KBM-7 (cell line): ENCODE measurements around the gene TEX29.

Source experiments
- DNase-seq: peaks from one replicate; pipeline ENCODE4 v3.0.0-alpha.2; 2015
- in situ Hi-C: fragments of 300-500 bp; cut with MboI; formaldehyde crosslinking; loops from 2 replicates; pipeline ENCODE4 v1.14.3; 2020; ENCODE audit warnings: low sequenced_read_pairs, low pct_unique_long_range_greater_than_20kb, mixed read lengths

TEX29 gene

DNA sequence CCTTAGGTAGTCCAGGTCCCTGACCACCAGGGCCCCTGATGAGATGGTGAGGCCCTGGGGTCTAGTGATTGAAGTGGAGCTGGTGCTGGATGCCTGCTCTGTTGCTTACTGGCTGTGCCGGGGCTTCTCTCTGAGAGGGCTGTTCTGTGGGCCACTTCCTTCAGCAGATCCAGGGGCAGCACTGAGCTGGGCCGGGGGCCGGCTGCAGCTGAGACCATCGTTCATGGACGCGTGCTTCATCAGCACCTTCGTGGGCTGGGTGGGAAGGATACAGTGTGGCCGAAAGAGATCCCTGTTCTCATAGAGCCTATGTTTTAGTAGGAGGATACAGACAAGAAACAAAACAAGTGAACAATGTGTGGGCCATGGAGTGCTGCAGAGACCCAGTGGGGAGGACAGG, 33.2 kb upstream of the TEX29 start:
- in situ Hi-C loops = no loop called here
- no peak for DNase-seq

DNA sequence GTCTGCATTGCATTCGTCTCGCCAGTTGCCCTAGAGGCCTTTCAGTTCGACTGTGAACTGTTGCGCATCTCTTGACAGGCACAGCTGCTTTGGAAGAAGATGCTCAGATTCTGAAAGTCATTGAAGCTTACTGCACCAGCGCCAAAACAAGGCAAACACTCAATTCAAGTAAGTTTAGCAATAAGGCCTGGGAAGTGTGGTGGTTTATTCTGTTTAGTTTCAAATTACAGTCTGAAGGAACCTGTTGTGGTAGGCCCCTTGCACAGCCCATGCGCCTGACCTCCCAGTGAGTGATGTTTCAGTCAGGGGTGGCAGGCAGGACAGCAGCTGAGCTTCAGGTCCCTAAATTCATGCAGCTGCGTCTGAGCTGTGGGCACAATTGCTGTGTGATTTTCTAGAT, 32.2 kb upstream of the TEX29 start:
- in situ Hi-C loops = no loop called here
- DNase-seq = no peak

DNA sequence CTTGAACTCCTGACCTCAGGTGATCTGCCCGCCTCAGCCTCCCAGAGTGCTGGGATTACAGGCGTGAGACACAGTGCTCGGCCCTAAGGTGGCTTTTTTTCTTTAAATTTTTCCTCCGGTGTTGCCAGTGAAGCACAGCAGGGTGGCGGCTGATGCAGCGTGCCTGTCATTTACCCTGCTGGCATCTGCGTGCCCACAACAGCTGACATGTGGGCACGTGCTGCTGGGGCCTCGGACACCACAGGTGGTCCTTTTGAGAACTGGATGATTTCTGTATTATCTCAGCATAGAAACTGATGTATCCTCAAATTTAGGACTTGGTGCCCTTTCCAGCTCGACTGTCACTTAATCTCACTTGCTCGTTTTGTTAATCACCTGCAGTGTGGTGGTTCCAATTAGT, 31.2 kb upstream of the TEX29 start:
- in situ Hi-C loops = no loop called here
- no peak for DNase-seq

DNA sequence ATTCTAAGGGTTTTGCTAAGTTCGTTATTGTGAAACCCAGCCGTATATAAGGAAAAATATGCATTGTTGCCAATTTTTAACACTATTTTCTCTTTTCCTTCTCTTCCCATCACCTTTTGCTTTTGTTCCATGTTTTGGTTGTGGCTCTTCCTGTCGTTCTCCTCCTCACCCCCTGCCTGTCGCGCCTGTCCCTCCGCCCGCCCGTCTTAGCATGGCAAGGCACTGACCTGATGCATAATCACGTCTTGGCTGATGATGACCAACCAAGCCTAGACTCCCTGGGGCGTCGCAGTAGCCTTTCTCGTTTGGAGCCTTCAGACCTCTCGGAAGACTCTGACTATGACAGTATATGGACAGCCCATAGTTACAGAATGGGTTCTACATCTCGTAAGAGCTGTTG, 28.5 kb upstream of the TEX29 start:
- in situ Hi-C loops = no loop called here
- DNase-seq = no peak

DNA sequence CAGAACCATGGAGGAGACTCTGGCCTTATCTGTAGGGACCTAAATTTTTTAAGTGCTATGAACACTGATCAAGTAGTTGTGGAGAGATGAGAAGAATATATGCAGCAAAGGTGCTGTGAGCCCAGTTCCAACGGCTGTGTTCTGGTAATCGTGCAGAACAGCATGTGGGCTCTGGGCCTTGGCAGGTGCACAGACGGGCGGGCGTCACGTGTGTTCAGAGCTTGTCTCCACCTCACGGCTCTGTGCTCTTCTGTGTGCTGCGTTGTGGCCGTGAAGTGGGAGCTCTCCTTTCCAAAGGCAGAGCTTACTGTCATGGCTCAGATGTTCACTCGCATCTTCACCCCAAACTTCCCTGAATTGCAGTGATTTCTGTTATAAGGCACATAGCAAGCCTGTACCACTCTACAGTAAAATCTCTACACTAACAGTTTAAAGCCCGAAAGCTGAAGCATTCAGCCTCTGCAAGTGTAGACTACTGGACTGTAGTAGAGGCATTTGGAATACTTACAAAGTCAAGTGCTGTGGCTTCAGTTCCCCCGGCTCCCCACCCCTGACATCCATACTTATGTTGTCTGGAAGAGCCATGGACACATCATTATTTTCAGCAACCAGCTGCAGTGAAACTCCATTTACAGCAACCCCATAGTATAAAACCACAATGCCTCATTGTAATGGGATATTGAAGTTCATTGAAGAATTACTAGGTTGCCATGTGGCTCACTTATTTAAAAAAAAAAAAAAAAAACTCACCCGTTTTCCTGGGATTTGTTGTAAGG, 27.5 kb upstream of the TEX29 start:
- no peak for DNase-seq
- in situ Hi-C loops = no loop called here

DNA sequence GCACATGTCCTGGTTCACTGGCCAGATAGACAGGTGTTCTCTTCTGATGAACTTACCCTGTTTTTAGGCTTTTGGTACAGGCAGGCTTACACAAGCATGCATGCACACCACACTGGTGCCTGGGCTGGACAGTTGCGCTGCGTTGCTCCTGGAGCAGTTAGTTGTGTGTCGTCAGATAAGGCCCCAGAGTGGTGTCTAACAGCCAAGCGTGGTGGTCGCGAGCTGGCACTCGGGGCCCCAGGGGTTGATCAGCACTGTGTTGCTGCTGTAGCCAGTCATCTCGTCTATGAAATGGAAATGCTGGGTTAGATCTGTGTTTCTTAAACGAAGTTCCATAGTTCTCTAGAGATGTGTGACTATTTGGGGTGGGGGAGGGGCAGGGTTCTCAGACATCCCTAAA, 24.6 kb upstream of the TEX29 start:
- no peak for DNase-seq
- in situ Hi-C loops = no loop called here

DNA sequence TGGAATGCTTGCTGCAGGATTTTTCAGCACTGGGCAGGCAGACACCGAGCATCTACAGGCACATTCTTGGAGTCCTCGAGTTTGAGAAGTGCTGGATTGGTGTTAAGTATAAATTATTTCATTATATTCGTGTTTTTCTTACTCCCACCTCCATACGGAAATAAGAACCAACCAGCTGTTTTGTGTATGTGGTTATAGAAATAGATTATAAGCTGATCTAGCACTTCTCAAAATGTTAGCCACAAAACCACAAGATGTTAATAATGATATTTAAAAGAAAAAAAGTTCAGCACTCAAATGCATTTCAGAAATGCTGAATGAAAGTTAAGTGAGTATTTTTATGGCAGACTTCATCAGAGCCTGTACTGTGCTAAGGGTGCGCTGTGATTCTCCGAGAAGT, 24.0 kb upstream of the TEX29 start:
- DNase-seq = no peak
- in situ Hi-C loops = no loop called here

DNA sequence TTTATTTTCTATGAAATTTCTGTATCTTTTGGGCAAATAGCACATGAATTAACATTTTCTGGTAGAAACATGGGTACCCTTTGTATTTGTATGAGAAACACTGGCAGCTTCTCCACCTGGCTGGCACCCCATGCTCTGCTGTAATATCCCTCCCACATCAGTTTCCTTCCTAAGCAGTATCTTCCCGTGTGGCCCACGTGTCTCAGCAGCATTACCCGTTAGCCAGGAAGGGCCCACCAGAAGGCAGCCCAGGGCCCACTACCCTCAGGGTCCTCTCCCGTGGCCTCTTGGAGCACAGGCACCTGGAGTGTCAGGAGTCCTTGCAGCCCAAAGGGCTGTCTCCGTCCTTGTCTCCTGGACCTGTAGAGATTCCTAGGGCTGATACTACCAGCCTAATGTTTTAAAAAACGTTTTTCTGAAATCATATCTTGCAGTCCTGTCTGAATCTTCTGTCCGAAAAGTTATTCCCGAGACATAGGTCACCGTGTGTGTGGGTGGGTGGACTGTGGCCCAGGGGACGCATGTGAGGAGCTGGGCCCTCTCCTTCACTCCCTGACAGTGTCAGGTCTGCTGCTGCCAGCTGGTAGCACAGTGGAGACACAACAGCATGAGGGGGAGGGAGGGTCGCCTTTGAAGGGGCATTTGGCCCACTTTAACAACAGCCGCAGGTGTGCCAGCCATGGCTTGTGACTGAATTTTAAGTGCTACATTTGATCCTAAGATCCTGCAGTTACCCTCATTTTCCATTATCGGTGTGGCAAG, 22.0 kb upstream of the TEX29 start:
- DNase-seq = no peak
- in situ Hi-C loops = no loop called here

DNA sequence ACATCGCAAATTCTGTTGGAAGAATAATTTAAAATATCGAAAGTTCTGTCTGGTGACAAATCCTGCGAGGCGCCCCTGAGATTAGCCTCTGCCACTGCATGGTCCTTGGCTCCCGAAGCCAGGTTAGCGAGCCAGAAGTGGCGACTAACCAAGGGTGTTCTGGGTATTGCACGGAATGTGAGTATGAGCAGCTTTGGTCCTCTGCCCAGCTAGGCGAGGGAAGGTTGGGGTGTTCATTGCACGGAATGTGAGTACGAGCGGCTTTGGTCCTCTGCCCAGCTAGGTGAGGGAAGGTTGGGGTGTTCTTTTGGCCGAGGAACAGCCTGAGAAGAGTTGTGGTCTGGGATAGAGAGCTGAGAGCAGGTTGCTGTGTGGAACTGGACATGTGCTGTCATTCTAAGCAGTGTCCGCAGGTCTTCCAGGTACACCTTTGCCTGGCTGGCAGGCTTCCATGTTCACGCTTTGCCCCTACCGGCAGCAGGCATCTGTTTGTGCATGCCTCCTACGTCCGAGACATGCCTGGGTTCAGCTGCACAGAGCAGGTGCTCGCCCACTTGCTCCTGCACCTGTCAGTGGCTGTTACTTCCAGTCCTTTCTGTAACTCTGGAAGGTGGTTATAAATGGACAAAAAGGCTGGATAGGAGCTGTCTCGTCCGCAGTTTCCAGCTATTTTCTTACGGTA, 18.3 kb upstream of the TEX29 start:
- in situ Hi-C loops = no loop called here
- DNase-seq = no peak

DNA sequence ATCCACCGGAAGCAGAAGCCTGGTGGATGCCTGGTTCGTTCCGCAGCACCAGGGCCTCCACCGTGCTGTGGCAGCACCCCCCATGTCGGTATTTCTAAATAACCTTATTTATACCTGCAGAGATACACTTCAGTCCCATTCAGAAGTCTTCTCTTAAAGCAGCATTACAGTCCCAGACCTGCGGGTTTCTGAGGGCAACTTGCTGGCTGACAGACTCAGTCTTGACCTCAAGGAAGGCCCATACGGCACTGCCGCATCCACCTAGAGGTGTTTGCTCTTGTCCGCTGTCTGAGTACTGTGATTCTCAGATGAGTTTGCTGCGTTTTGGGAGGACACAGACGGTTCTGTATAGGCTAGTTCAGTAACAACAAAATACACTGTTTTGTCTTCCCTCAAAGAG, 16.9 kb upstream of the TEX29 start:
- no peak for DNase-seq
- in situ Hi-C loops = no loop called here

DNA sequence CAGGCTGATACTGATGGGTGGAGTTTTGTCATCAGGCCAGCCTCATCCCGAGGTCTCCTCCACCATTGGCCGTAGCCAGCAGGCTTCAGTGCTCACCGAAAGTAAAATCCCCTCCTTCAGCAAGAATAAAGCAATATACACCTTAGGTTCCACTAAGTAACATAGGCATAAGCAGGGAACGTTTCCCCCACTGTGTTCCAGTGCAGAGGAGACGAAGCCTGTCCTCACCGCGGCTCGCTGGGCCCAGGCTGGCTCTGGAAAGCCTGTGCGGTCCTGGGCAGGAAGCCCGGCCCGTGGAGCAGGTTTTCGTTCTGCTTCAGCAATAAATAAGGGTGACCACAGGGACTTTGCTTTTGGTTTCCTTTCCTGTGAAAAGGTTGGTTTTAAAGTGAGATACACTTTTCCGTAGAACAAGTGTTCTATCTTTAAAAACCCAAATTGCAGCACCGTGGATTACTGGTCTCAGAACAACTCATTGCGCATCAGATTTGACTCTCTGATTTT, 16.3 kb upstream of the TEX29 start:
- no peak for DNase-seq
- in situ Hi-C loops = no loop called here

DNA sequence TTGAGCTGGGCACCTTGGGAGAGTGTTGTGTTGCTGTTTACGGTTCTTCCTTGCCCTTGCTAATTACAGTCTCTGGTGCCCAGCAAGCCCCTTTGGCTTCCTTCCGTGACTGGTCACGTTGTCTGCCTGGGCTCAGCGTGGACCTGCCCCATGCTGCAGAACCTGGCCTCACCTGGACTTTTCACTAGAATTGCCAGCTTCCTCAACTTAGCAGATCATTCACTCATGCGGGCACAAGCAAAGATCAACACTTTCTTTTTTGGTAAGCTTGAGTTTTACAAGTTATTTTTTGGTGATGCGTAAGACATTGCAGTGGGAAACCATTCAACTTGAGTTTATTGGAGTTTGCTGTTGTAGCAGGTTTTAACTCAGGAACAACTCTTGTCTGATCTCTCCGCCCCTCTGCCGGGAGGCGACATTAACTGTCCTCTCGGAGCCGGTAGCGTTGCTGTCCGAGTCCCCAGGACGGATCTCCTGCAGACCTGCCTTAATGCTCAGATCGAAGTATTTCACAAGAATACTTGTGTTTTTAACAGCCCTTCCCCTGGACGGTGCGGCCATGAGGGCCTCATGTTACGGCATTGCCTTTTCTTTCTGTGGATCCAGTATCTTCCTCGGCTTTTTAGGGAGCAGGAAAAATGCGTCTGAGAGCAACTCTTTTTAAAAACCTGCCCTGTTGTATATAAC, 15.7 kb upstream of the TEX29 start:
- no peak for DNase-seq
- in situ Hi-C loops = no loop called here

DNA sequence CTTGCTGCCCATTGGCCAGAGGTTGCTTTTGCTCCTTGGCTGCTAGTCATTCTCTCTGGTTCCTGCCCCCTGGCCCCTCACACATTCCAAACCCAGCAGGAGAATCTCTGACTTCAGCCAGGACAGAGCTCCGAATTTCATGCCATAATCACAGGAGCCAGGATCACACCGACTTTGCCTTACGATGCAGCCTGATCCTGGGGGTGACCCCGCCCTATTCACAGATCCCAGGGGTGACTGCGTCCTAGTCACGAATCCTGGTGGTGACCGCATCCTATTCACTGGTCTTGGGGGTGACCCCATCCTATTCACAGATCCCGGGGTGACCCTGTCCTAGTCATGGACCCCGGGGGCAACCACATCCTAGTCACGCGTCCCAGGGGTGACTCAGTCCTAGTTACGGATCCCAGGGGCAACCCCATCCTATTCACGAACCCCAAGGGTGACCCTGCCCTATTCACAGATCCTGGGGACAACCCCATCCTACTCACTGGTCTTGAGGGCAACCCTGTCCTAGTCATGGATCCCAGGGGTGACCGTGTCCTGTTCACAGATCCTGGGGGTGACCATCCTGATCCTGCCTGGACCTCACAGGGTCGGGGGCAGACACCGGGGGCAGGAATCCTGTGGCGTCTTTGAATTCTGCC, 7.4 kb upstream of the TEX29 start:
- no peak for DNase-seq
- in situ Hi-C loops = no loop called here

DNA sequence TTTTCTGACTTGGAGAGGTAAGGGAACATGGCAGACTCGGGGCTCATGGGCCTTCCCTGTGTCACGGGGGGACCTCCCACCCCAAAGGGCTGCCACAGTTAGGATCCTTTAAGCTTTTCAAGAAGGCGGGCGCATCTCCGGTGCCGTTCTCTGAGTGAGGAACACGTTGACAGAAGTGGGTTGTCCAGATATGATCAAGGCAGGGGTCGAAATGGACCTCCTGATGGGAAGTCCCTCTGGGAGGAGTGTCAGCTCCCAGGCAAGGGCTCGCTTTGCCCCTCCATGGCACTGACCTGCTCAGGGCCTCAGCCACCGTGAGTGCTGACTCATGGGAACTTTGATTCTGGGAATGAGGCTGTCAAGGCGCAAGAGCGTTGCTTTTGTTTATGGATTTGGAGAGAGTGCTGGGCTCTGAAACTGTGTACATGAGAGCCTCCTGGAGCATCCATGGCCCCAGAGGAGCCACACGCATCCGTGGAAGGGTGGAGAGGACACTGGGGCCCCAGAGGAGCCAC, 6.5 kb upstream of the TEX29 start:
- DNase-seq = no peak
- in situ Hi-C loops = no loop called here

DNA sequence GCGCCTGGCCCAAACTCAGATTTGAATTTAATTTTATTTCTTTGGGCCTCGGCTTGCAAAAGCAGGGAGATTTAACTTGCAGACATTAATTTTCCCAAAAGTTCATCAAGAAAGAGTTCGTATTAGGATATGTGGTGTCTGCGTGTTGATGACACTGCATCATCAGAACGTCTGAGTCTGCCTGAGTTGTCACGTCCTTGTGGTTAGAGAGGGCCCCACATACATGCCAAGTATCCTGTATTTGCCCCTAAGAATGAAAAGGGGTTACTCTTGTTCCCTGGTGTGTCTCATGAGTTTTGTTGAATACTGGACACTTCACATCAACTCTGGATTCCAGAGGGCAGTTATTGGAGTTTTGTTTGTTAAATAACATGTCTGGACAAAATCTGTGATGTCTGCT, 5.6 kb upstream of the TEX29 start:
- in situ Hi-C loops = no loop called here
- DNase-seq = no peak

DNA sequence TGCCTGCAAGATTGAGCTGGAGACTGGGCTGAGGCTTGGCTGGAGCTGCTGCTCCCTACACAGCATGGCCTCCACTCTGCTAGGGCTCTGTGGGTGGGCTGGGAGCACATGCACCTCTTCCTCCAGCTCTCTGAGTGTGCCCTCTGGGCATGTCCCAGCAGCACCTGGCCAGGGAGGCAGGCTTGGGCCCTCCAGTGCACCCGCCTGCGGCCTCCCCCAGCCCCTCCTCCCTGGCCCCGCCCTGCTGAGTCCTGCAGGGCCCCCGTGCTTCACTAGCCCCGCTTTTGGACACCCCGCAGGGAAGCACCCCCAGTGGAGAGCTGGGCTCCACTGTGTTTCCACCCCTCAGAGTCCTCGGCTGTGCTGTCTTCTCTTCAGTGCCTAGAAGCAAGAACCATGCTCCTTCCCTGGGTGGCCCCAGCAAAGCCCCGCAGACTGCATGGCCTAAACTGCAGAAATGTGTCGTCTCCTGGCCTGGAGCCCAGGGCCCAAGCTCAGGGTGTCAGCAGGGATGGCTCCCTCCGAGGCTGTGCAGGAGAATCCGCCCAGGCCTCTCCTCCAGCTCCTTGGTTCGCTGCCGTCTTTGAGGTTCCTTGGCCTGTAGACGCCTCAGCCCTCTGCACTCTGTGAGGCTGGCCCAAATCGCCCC, 5.0 kb upstream of the TEX29 start:
- no peak for DNase-seq
- in situ Hi-C loops = no loop called here

DNA sequence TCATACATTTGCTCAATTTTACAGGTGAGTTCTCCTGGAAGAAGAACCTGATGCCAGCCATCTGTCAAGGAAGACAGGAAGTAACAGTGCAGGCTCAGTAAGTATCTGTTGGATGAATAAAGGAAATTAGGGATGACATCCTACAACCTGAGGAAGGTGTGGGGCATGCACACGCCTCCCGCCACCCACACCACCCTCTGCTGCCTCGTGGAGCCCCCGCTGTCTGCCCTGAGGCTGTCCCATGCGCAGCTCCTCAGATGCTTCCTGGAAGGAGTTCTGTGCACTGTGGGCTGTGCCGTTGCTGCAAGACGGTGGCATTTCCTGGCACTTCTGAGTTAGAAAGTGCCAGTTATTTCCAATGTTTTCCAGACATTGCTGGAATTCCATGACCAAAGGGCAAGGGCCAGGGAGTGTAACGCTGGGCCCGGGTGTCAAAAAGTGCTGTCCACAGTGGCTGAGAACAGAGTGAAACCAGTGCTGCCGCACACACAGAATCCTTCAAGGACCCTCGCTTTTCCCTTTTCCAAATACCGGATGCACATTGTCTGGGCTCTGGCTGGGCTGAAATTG, 4.2 kb upstream of the TEX29 start:
- in situ Hi-C loops = no loop called here
- no peak for DNase-seq

DNA sequence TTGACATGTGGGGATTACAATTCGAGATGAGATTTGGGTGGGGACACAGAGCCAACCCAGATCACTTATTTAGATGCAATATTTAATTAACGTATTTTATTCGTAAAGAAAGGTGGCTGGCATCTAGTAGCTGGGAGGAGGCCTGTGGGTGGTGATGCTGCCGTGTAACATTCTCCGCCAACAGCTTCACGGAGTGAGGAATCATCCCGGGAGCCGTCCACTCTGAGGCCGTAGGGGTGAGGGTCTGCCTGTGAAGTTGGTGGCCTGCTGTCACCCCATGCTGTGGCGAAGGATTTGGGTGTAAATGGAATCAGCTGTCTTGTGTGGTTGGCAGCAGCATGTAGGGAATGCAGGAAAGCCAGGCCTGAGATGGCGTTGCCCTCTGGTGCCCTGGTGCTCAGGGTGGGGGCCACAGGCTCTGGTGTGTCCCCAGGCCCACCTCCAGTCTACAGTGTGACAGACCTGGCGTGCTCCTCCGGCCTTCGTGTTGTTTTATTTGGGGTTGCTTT, 3.3 kb upstream of the TEX29 start:
- in situ Hi-C loops = no loop called here

More for the DNA sequence above, 3.3 kb upstream of the TEX29 start:
- DNase-seq = no peak
